CD4-positive, alpha-beta T cell treated with Interferon alpha-2 for 1 hour (primary cell): Measurements from ENCODE around the gene LPO.

Experiments
- DNase-seq, 2 donors: peaks; one replicate each; pipeline ENCODE4 v3.0.0-alpha.2; 2020 to 2022

Gene LPO

GRCh38 chr17:58264407-58265103 lies 26.2 kb downstream of the LPO start:
- DNase-seq: no peak

DNA sequence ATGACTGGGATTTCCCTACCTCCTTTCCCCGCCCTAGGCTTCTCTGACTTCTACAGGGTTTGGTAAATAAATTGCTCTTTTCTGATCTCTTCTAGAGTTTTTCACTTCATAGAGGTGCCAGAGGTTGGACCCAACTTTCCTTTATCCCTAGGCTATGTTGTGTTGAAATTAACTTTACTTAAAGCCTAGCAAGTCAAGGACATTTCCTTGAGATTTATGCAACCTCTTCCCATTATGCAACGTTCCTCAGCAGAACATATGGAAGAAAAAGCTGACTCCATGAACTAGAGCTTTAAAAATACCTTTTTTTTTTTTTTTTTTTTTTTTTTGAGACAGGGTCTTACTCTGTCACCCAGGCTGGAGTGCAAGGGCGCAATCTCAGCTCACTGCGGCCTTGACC lies 26.9 kb downstream of the LPO start:
- no peak for DNase-seq

DNA sequence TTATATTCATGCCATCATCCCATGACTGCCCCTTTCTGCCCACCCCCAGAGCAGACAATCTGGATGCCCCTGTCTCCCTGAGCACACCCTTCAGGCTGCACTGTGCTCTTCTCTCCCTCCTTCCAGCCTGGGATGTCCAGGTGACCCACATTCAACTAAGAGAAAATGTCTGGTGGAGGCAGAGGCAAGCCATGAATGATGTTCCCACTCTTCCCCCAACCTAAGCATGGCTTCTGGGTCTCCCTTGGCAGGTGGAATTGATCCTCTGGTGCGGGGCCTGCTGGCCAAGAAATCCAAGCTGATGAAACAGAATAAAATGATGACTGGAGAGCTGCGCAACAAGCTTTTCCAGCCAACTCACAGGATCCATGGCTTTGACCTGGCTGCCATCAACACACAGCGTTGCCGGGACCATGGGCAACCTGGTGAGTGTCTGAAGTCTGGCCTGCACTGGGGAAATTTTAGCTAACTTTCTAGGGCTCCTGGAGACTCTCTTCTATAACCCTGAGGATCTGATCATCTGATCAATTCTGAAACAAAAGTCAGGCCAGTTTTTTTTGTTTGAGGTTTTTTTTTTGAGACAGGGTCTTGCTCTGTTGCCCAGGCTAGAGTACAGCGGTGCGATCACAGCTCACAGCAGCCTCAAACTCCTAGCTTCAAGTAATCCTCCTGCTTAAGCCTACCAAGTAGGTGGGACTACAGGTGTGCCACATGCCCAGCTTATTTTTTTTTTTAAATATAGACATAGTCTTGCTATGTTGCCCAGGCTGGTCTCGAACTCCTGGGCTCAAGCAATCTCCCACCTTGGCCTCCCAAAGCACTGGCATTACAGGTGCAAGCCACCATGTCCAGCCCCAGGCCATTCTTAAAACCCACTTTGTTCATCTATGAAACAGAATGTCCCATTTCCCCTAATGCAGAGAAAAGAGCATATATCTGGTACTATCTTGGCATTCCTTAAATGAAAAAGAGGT lies 27.8 kb downstream of the LPO start:
- DNase-seq: no peak

GRCh38 chr17:58267347-58268324 lies 29.3 kb downstream of the LPO start:
- DNase-seq: no peak

DNA sequence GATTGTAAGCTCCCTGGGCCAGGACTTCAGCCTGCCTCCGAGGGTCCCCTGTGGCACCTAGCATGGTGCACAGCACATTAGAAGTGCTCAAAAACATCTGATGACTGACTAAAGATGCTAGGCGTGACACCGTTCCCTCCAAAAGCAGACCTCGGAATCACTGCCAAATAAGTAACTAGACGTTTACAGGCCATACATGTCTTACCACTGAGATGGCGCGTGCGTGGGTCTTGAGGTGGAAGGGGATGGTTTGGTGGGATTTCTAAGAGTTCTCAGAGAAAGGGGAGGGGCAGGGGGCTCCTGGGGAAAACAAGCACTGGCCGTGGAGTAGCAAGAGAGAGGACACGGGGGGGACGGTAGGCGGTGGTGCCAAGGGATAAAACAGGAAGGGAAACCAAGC lies 29.9 kb downstream of the LPO start:
- no peak for DNase-seq

DNA sequence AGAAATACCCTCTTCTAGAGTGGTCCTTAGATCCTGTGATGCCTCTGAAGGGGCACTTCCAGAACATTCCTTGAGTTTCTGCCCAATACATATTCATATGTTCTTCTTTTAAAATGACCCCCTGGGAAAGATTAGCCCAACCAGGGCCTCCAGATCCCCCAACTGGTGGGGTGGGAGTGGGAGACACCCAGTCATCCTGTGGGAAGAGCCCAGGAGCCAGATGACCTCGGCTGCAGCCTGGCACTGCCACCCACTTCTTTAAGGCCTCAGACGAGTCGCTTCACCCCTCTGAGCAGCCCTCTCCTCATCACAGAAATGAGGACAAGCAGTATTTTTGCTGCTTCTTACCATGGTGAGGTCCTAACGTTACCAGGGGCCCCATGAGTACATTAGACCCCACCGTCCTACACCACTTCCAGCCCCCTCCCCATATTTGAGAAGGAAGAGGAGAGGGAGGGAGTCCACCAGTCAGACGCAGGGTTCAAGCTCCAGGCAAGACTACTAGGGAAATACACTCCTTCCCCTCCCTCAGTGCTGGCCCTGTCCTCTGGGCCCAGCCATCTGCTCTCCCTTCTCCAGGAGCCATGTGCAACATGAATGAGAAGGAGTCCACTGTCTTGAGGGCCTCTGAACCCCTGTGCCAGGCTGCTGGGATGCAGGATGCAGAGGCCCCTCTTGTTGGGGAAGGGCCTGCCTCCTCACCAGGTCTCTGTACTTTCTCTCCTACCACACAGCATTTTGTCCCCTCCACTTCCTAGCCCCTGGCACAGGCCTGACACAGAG lies 30.6 kb downstream of the LPO start:
- DNase-seq: no peak

DNA sequence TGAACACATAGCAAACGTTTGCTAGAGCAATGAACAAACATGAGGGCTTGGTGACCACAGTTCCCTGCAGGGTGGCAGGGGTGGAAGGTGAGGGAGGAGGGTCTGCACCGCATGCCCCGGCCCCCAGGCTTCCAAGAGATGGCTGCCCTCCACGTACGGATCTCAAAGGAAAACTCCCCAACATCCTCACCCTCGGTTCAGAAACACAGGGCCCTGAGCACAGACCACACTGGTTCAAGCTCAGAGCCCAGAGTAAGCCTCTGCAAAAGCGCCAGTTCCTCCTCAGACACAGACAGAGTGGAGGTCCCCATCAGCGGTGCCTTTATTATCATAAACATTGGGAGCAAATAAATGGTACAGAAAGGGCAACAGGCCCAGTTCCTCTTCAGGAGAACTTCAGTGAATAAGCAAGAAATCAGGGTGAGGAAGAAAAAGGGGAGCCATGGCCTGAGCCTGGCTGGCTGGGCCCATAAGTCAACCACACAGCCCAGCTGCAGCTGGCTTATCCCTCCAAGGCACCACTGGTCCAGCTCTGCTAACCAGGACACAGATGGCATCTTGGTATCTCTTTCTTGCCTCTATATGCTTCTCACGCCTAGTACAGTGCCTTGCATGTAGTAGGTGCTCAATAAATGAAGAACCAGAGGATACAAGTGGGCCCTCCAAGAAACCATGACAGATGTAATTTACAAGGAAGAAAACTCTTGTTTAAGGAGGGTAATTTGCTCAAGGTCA lies 31.3 kb downstream of the LPO start:
- DNase-seq: no peak

GRCh38 chr17:58270476-58271215 lies 32.3 kb downstream of the LPO start:
- DNase-seq: no peak

DNA sequence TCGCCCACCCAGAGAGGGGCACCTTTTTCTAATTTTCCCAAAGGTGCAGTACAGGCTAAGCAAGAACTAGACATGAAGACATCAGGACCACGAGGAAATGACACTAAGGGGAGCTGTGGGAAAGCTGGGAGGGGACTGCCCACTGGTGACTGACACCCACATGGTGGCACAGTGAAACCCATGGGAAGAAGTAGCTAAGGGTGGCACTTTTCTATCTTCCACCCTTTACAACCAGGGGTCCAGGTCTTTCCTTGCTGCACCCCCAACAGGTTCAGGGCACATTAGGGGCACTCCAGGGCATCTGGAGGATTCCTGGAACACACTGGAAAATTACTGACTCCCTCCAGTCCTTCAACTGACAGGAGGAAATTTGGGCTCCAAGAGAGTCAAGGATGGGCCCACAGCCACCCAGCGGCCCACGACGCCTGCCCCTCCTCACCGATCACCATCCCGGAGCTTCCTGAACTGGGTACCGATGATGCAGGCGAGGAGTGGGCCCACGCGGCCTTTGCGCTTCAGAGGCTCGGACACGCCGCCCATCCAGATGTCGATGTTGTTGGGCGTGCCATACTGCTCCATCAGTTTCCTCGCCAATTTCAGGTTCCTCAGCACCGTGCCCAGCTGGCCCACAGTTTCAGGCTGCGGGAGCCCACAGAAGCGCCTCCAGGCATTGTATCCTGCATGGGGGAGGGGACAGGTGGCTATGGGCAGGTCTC lies 33.0 kb downstream of the LPO start:
- no peak for DNase-seq

DNA sequence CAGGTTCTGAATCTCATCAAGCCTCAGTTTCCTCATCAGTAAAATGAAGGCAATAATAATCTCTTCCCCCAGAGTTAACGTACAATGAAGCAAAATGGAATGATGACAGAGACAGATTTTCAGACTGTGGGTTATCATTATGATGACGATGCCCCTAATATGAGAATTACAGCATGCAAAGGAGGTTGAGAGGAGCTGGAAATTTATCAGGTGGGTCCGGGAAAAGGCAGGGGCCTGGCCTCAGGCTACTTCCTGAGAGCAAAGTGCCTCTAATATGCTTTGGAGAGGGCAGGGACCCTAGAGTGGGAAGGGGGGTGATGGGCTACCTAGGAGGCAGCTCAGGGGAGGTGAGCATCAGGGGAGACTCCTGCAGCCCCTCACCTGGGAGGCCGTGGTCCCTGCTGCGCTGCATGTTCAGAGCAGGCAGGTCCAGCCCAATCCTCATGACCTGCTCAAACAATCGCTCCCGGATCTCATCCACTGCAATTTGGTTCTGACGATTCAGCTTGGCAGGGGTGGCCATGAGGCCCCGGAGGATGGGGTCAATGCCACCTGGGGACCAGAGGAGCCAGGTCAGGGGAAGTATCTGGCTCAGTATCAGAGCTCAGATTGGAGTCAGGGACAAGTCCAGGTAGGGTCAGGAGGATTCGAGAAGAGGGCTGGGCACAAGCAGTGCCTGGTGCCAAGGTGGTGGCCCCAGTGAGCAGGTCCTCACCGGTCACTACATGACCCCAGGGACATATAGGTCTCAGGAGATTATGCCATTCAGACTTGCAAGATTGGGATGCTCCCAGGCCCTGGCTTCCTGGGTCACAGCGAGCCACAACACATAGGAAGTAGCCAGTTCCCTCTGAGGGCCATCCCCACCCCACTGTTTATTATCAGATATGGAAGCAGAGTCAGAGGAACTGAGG lies 34.2 kb downstream of the LPO start:
- DNase-seq: no peak

DNA sequence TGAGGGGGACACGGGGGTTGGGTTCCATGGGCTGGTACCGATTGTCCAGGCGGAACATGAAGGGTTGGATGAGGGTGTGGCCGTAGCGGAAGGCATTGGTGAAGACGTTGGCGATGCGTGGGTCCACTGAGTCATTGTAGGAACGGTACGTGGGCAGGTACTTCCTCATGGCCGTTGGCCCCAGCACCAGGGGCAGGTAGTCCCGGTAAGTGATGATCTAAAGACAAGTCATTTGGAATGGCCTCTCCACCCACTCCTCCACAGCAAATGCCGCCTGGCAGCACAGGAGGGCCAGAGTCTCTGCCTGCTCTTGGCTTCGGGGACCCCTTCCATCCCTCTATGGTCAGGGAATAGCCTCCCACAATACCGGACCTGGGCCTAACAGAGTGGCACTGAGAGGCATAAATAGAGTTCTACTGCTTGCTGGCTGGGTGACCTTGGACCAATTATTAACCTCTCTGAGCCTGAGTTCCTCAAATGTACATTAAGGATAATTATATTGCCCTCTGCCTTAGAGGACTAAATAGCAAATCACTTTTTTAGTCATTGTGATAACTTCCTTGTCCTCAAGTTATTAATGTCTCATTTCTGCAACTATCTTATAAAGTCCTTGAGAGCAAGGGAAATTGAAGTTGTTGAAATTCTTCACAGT lies 35.2 kb downstream of the LPO start:
- no peak for DNase-seq

DNA sequence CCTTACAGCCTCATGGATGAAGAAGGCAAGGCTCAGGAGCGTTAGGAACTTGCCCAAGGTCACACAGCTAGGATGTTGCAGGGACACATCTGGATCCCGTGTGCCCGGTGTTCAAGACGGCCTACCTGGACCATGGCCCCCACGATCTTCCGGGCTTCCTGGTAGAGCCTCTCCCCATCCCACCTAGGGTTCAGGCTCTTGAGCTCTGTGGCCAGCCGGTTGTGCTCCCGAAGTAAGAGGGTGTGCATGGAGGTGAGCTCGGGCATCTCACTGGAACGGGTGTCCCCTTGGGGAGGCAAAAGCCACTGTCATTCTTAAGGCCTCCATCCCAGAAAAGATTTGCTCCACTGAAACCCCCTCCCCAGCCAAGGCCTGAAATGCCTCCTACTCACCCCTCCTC lies 37.0 kb downstream of the LPO start:
- no peak for DNase-seq

DNA sequence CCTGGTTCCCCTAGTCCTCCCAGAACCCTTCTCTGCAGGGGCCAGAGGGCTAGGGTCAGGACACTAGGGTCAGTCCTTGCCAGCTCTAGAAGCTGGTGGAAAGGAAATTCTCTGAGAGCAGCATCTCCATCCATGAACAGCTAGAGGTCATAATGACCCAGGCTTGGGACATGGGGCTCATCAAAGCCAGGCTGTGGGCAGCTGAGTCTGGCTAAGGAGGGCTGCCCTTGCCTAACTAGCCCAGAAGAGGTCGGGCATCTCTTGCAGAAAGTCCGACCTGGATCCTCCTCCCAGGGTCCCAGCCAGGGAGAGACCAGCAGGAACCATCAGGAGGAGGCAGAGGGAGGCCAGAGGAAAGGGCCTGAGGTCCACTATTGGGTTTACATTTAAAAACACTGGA lies 38.0 kb downstream of the LPO start:
- DNase-seq: no peak

DNA sequence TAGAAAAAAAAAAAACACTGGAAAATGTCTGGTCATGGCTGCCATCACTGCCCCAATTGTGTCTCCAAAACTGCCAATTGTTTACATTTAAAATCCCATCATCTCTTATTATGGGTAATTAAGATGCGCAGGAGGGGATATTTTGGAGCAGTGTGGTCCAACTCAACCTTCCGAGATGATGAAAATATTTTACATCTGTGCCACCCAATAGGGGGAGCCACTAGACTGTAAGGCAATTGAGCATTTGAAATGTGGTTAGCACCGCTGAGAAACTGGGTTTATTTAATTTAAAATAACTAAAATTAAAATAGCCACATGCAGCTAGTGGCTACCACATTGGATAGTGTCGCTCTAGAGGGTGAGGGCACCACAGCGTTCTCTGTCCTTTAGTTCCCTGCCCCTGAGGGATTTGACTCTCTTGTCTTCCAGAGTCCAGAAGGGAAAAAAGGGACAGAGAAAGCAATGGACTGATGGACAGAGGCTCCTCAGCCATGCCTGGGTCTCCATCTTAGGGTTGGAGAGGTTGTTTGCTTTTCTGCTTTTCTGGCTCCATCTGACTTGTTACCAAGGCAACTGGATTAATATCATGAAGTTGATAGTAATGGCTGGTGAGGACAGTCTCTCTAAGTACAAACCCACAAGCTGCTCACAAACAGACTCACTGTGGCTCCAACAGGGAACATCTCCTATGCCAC lies 38.9 kb downstream of the LPO start:
- peak in 1 of 2 donors; percentile 47 for DNase-seq

DNA sequence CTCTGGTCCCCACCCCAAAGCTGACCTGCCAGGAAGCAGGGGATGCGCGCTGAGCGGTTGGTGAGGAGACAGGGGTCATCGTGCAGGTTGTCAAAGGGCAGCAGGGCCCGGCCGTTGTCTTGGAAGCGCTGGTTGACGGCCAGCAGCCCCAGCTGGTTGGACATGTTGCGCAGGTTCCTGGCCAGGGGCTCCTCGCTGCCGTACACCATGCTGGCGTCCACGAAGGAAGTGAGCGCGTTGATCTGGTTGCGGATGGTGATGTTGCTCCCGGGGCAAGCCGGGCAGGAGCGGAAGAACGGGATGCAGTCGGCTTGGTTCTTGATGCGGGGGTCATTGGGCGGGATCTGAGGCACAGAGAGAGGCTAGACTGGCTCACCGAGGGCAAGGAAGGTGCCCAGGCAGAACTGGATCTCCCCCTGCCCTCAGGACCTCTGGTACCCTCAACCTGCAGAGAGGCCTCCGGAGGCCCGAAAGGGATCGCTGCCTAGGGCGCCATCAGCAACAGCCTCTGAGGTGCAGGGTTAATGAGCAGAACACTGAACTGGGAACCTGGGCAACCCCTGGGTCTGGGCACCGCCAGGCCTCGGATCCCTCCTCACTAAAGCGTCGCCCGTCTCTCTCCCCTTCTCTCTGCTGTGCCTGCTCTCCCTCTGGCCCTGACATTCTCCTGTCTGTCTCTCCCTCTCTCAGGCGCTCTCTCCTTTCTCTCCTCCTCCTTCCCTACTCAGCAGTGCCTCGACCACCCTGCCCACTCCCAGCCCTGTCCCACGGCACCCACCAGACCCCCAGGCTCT lies 39.6 kb downstream of the LPO start:
- no peak for DNase-seq

- DNase-seq: no peak
These were observed 40.3 kb downstream of the LPO start for GRCh38 chr17:58278661-58279015.
